ENCODE measurements around the gene B4GALT1. TPM values are rescaled to one million over a fixed set of nuclear protein-coding genes. Genes with fewer than 3 reads are reported as not detected.

The B4GALT1 gene
- total RNA-seq (2021; fragmentation: NEBNext Ultra II Directional; extraction: Animal tissue kit (Norgen Biotek cat#: 25700)) (17.9 and 18.2 TPM in 2 replicates), polyA plus RNA-seq (2011; rRNA removed) (12.6 and 12.8 TPM in 2 replicates), polyA minus RNA-seq (2011; rRNA and poly(A)+ RNA removed) (13.8 and 14.9 TPM in 2 replicates)
- polyA plus RNA-seq (2011; cell fraction: cytosol; rRNA removed) = 8.5 TPM
- polyA plus RNA-seq (2011; cell fraction: nucleus; rRNA removed) = 7.0 TPM
- 11.2 to 12.3 TPM (median 11.8 TPM) in 4 replicates for polyA plus RNA-seq (2012, experiment 1 of 2)
- 15.0 TPM for polyA plus RNA-seq (2012, experiment 2 of 2)
- 17.0 TPM for polyA plus RNA-seq (2013, experiment 1 of 2)
- 19.4 TPM for polyA plus RNA-seq (2013, experiment 2 of 2)
- 11.2 TPM for polyA minus RNA-seq (2011; cell fraction: cytosol; rRNA and poly(A)+ RNA removed)
- polyA minus RNA-seq (2011; cell fraction: nucleus; rRNA and poly(A)+ RNA removed) = 7.6 TPM
- long read RNA-seq, experiment 1, full-length matches to known transcripts = 3 of 11 reads
- long read RNA-seq, experiment 1, partial matches to known transcripts = 1 of 11 reads
- long read RNA-seq, experiment 1, other reads (novel, unspliced or antisense) = 7 of 11 reads
- long read RNA-seq, experiment 2 = 0 reads

GRCh38 chr9:33167084-33167971 is at the start of gene B4GALT1:
B4GALT1 (minus strand) TSS chr9:33167336; CDS start chr9:33167169, 167 bp downstream.
- POLR2A ChIA-PET (ENCODE audit: partially characterized antibody) = interaction anchor here (0.6 to 2.4 kb wide), 6 partner anchors 9 to 143 kb away, joined by 3 to 6 read pairs (median 4); partner anchors contain the start of gene DNAJA1
- peaks cover 3 to 9% (median 6%) of the 10 kb centered on the region in 4 experiments; a peak in 4 of 7 replicates for H3K4me1 ChIP-seq (replicated peaks in 1 of 4; ENCODE audit: control insufficient read depth in 3 of 4, insufficient read depth in 4 of 4, low read length in 3 of 4)
- peak; percentile 56 to 96 for DNase-seq (ENCODE audit: low read depth in 1 of 2, low spot score in 2 of 2)
- no peak within 1 kb of the TSS; the same call in 1 of the 2 replicates for H2BK15ac ChIP-seq (ENCODE audit: low read length)
- no peak within 1 kb of the TSS for H4K91ac ChIP-seq (replicated peaks; ENCODE audit: insufficient read length, low read length)
- H2BK5ac ChIP-seq (ENCODE audit: low read depth, low read length) = no peak within 1 kb of the TSS
- H3K27ac ChIP-seq (ENCODE audit: low read depth, low read length) = no peak within 1 kb of the TSS
- peaks cover 3% of the 10 kb centered on the region; the same call in 1 of the 2 replicates for H3K79me1 ChIP-seq (ENCODE audit: low read depth, low read length)
- H2AFZ ChIP-seq (ENCODE audit: low read length) = peak within 1 kb of the TSS; percentile 77; the same call in 1 of the 2 replicates
- no peak for FAIRE-seq
- peaks cover 0 to 15% (median 6%) of the 10 kb centered on the region in 4 experiments; a peak in 3 of 7 replicates for H3K27me3 ChIP-seq (replicated peaks in 1 of 4; ENCODE audit: control insufficient read depth in 3 of 4, extremely low read depth in 1 of 4, insufficient read depth in 3 of 4, low read length in 3 of 4)
- no peak within 1 kb of the TSS for H2BK20ac ChIP-seq (ENCODE audit: low read length)
- no peaks in the 10 kb centered on the region for H3K36me3 ChIP-seq (ENCODE audit: control insufficient read depth in 2 of 4, insufficient read depth in 4 of 4, low read length in 3 of 4)
- H2BK120ac ChIP-seq (replicated peaks; ENCODE audit: low read depth, low read length) = no peak within 1 kb of the TSS
- no peak within 1 kb of the TSS for H3K4ac ChIP-seq (replicated peaks; ENCODE audit: insufficient read length, low read depth, low read length)
- peak within 1 kb of the TSS; percentile 94 for H4K8ac ChIP-seq (ENCODE audit: extremely low read depth, insufficient read depth, low read length)
- peaks cover 0 to 5% of the 10 kb centered on the region in 2 experiments; a peak in 1 of 4 replicates for H3K79me2 ChIP-seq (ENCODE audit: control insufficient read depth in 1 of 2, insufficient read depth in 2 of 2, low read length in 2 of 2)
- CTCF ChIA-PET (ENCODE audit: partially characterized antibody) = interaction anchor here (0.8 to 1.2 kb wide), 2 partner anchors 27 to 38 kb away, joined by 3 read pairs; no protein-coding TSS in a partner anchor
- H3K14ac ChIP-seq (ENCODE audit: insufficient read length) = no peak within 1 kb of the TSS
- 7% methylated on average over 46 of the region's 101 CpGs; no CpG with 5 or more reads in 1 of the 2 experiments for WGBS, 2 experiments (ENCODE audit: extremely low coverage in 1 of 2, insufficient coverage in 1 of 2, insufficient read length in 1 of 2, insufficient replicate concordance in 2 of 2, low coverage in 1 of 2, low lambda C conversion rate in 2 of 2, missing lambda C conversion rate in 1 of 2)
- H3K23ac ChIP-seq (ENCODE audit: insufficient read length) = no peak within 1 kb of the TSS
- H3K4me2 ChIP-seq (ENCODE audit: insufficient read depth in 1 of 2, low read depth in 2 of 2, low read length in 2 of 2) = peak within 1 kb of the TSS; percentile 83 to 96
- no peak within 1 kb of the TSS for H2AK5ac ChIP-seq (ENCODE audit: low read depth, low read length)
- H4K5ac ChIP-seq (ENCODE audit: insufficient read length, low read depth, low read length) = peak within 1 kb of the TSS; percentile 58
- H3K56ac ChIP-seq (replicated peaks; ENCODE audit: insufficient read length, low read depth, low read length) = no peak within 1 kb of the TSS
- H3K9me3 ChIP-seq (ENCODE audit: insufficient read depth in 2 of 2, low read depth in 1 of 2, low read length in 1 of 2) = no peaks in the 10 kb centered on the region
- H3K4me3 ChIP-seq (ENCODE audit: extremely low read depth in 1 of 4, insufficient read depth in 2 of 4, low read depth in 3 of 4, low read length in 4 of 4) = peak within 1 kb of the TSS; percentile 51 to 78 (median 66)
- peak within 1 kb of the TSS; percentile 58 to 75 (median 64) for H3K9ac ChIP-seq (replicated peaks in 1 of 4; ENCODE audit: extremely low read depth in 1 of 4, low read depth in 3 of 4, low read length in 3 of 4)
- no peak within 1 kb of the TSS for H2BK12ac ChIP-seq (ENCODE audit: low read depth, low read length)
- H4K20me1 ChIP-seq (replicated peaks in 1 of 2; ENCODE audit: control insufficient read depth in 1 of 2, insufficient read depth in 2 of 2, low read length in 2 of 2) = peaks cover 0 to 5% of the 10 kb centered on the region in 2 experiments
- H3K23me2 ChIP-seq (ENCODE audit: low read depth, low read length) = peaks cover 9% of the 10 kb centered on the region; the same call in 1 of the 2 replicates
- peak within 1 kb of the TSS; percentile 91 for H3K18ac ChIP-seq (ENCODE audit: extremely low read depth, low read length)
- TF ChIP-seq NANOG (IDR thresholded peaks at IDR 0.05; ENCODE audit: insufficient read depth, low read depth, low read length, poor library complexity, severe bottlenecking) (no peak), SIN3A (conservative IDR thresholded peaks at IDR 0.05 in 1 of 2, IDR thresholded peaks at IDR 0.05 in 1 of 2; ENCODE audit: low read depth in 1 of 2, low read length in 2 of 2) (no peak), EGR1 (IDR thresholded peaks at IDR 0.05; ENCODE audit: borderline replicate concordance, low read depth, low read length) (peak; percentile 68; the same call in 1 of the 2 replicates), BACH1 (IDR thresholded peaks at IDR 0.05; ENCODE audit: low read length) (0 out of 2 replicates have a peak, but pooled peaks have one; percentile 45), POLR2AphosphoS5 (IDR thresholded peaks at IDR 0.05; ENCODE audit: low read depth, low read length) (peak; percentile 38), SAP30 (IDR thresholded peaks at IDR 0.05; ENCODE audit: insufficient read depth, insufficient replicate concordance, low read length) (no peak), PHF8 (conservative IDR thresholded peaks at IDR 0.05; ENCODE audit: low read depth, low read length) (peak; percentile 43), POLR2A (IDR thresholded peaks at IDR 0.05; ENCODE audit: control extremely low read depth in 1 of 2, low read depth in 2 of 2, low read length in 2 of 2) (no peak)
